ENCODE data around the gene RALGAPA1. TPM values are rescaled to one million over a fixed set of nuclear protein-coding genes. Genes with fewer than 3 reads are reported as not detected.

Gene RALGAPA1
- total RNA-seq, 3 donors from 2014 or later (not counting 1 experiment from before 2014, with no cell fraction given): 66.5 to 101 (median 90.7) TPM

GRCh38 chr14:35578639-35579038 lies 230.5 kb downstream of the RALGAPA1 start:
- Histone ChIP-seq H3K27me3 (ENCODE audit: control insufficient read depth, insufficient read depth, low read length) (no peaks in the 10 kb centered on the region), H3K36me3 (ENCODE audit: control insufficient read depth, insufficient read depth, low read length) (peaks cover 5% of the 10 kb centered on the region), H3K4me1 (ENCODE audit: control insufficient read depth, insufficient read depth, low read length) (no peaks in the 10 kb centered on the region), H3K9me3 (ENCODE audit: control insufficient read depth, insufficient read depth, low read length) (no peaks in the 10 kb centered on the region), H3K27ac (ENCODE audit: low read length) (no peak overlapping the region), H3K4me3 (ENCODE audit: low read length) (no peak overlapping the region)
- Mint-ChIP-seq H3K27ac (no peak overlapping the region), H3K4me1 (peaks cover 3 to 9% of the 10 kb centered on the region in 2 donors), H3K9me3 (no peaks in the 10 kb centered on the region), H3K4me3 (no peak overlapping the region), H3K27me3 (ENCODE audit: low read depth in 2 of 2) (no peaks in the 10 kb centered on the region), H3K36me3 (peaks cover 8% of the 10 kb centered on the region)
- intact Hi-C loops (cut with micrococcal nuclease): no loop called here
- no peak for TF ChIP-seq CTCF (IDR thresholded peaks at IDR 0.05)
- ATAC-seq: no peak
- DNase-seq: no peak

- intact Hi-C loops (cut with micrococcal nuclease): no loop called here
- WGBS (ENCODE audit: insufficient coverage): 95% methylated on average over 2 of the region's 2 CpGs
- Histone ChIP-seq H3K4me1 (ENCODE audit: control insufficient read depth, insufficient read depth, low read length) (no peaks in the 10 kb centered on the region), H3K4me3 (ENCODE audit: low read length) (no peak overlapping the region), H3K36me3 (ENCODE audit: control insufficient read depth, insufficient read depth, low read length) (peaks cover 5% of the 10 kb centered on the region), H3K27me3 (ENCODE audit: control insufficient read depth, insufficient read depth, low read length) (no peaks in the 10 kb centered on the region), H3K27ac (ENCODE audit: low read length) (no peak overlapping the region), H3K9me3 (ENCODE audit: control insufficient read depth, insufficient read depth, low read length) (no peaks in the 10 kb centered on the region)
- H3K4me3 Mint-ChIP-seq: no peak overlapping the region
- DNase-seq (no peak), ATAC-seq (no peak)
- peaks cover 0 to 4% of the 10 kb centered on the region in 2 donors for H3K4me1 Mint-ChIP-seq
- H3K27ac Mint-ChIP-seq: no peak overlapping the region
- TF ChIP-seq CTCF (IDR thresholded peaks at IDR 0.05): no peak
- no peaks in the 10 kb centered on the region for H3K9me3 Mint-ChIP-seq
- no peaks in the 10 kb centered on the region for H3K27me3 Mint-ChIP-seq (ENCODE audit: low read depth in 2 of 2)
- H3K36me3 Mint-ChIP-seq: peaks cover 3% of the 10 kb centered on the region
Observed at GRCh38 chr14:35578135-35578534, 231.0 kb downstream of the RALGAPA1 start.

GRCh38 chr14:35576856-35577255 lies 232.2 kb downstream of the RALGAPA1 start:
- Mint-ChIP-seq H3K27me3 (ENCODE audit: low read depth in 2 of 2) (no peaks in the 10 kb centered on the region), H3K4me3 (no peak overlapping the region), H3K36me3 (no peaks in the 10 kb centered on the region), H3K9me3 (no peaks in the 10 kb centered on the region), H3K27ac (no peak overlapping the region), H3K4me1 (no peaks in the 10 kb centered on the region)
- Histone ChIP-seq H3K27ac (ENCODE audit: low read length) (no peak overlapping the region), H3K4me1 (ENCODE audit: control insufficient read depth, insufficient read depth, low read length) (no peaks in the 10 kb centered on the region), H3K27me3 (ENCODE audit: control insufficient read depth, insufficient read depth, low read length) (no peaks in the 10 kb centered on the region), H3K36me3 (ENCODE audit: control insufficient read depth, insufficient read depth, low read length) (peaks cover 5% of the 10 kb centered on the region), H3K9me3 (ENCODE audit: control insufficient read depth, insufficient read depth, low read length) (no peaks in the 10 kb centered on the region), H3K4me3 (ENCODE audit: low read length) (no peak overlapping the region)
- DNase-seq (no peak), ATAC-seq (no peak)
- intact Hi-C loops (cut with micrococcal nuclease): no loop called here
- no peak for TF ChIP-seq CTCF (IDR thresholded peaks at IDR 0.05)
- 100% methylated on average over 1 of the region's 1 CpG for WGBS (ENCODE audit: insufficient coverage)

- DNase-seq: no peak
- H3K36me3 ChIP-seq (ENCODE audit: control insufficient read depth, insufficient read depth, low read length): peaks cover 5% of the 10 kb centered on the region
- no peaks in the 10 kb centered on the region for H3K4me1 ChIP-seq (ENCODE audit: control insufficient read depth, insufficient read depth, low read length)
- no peaks in the 10 kb centered on the region for H3K4me1 Mint-ChIP-seq
- intact Hi-C loops (cut with micrococcal nuclease): no loop called here
- no peak overlapping the region for H3K27ac ChIP-seq (ENCODE audit: low read length)
- H3K9me3 ChIP-seq (ENCODE audit: control insufficient read depth, insufficient read depth, low read length): no peaks in the 10 kb centered on the region
- H3K9me3 Mint-ChIP-seq: no peaks in the 10 kb centered on the region
- H3K27ac Mint-ChIP-seq: no peak overlapping the region
- ATAC-seq: no peak
- no peaks in the 10 kb centered on the region for H3K36me3 Mint-ChIP-seq
- no peak overlapping the region for H3K4me3 Mint-ChIP-seq
- H3K27me3 ChIP-seq (ENCODE audit: control insufficient read depth, insufficient read depth, low read length): no peaks in the 10 kb centered on the region
- no peak overlapping the region for H3K4me3 ChIP-seq (ENCODE audit: low read length)
- no peak for TF ChIP-seq CTCF (IDR thresholded peaks at IDR 0.05)
- H3K27me3 Mint-ChIP-seq (ENCODE audit: low read depth in 2 of 2): no peaks in the 10 kb centered on the region
Observed at GRCh38 chr14:35576260-35576659, 232.8 kb downstream of the RALGAPA1 start.

All from natural killer cell (primary cell).